Testis (tissue), 3 donors: ENCODE measurements around the gene DDX51. TPM values are rescaled to one million over a fixed set of nuclear protein-coding genes. Genes with fewer than 3 reads are reported as not detected.

Experiments
- DNase-seq: peaks from one replicate; pipeline ENCODE4 v3.0.0-alpha.2; 2019
- H3K27ac ChIP-seq, 2 donors: fragments of 200-600 bp; sonication (generic); one replicate each; pipeline ENCODE4 v1.5.1; 2019
- H3K27me3 ChIP-seq: fragments of 200-600 bp; sonication (generic); one replicate; pipeline ENCODE4 v1.5.1; 2019
- H3K36me3 ChIP-seq: fragments of 200-600 bp; sonication (generic); one replicate; pipeline ENCODE4 v1.5.1; 2017; ENCODE audit warnings: low read depth; ENCODE audit errors: missing control alignments
- H3K4me1 ChIP-seq: fragments of 200-600 bp; sonication (generic); one replicate; pipeline ENCODE4 v1.5.1; 2019
- H3K4me3 ChIP-seq, 2 donors: fragments of 200-600 bp; sonication (generic); one replicate each; pipeline ENCODE4 v1.5.1; 2017 to 2019
- H3K9me3 ChIP-seq: fragments of 200-600 bp; sonication (generic); one replicate; pipeline ENCODE4 v1.5.1; 2017
- CTCF ChIP-seq, 3 experiments: fragments of 450-650 bp in 2 of 3; fragments of 200-600 bp in 1 of 3; sonication (generic) in 1 of 3; IDR thresholded peaks; one replicate each; pipeline ENCODE4 v1.5.1; 2016 to 2019; ENCODE audit warnings: antibody characterized with exemption in 3 of 3, mild to moderate bottlenecking in 2 of 3, moderate library complexity in 1 of 3
- POLR2A ChIP-seq: fragments of 450-650 bp; IDR thresholded peaks from one replicate; pipeline ENCODE4 v1.6.1; 2017; ENCODE audit warnings: antibody characterized with exemption, mild to moderate bottlenecking, moderate library complexity
- WGBS, 2 donors: methylation state at CpG; one replicate each; pipeline ENCODE4 v1.1.5; 2018; 5-methylcytosine and 5-hydroxymethylcytosine counted together
- intact Hi-C: fragments of 100-400 bp; cut with DNase I; formaldehyde crosslinking; loops from one replicate; pipeline ENCODE4 v1.15.1; 2023; ENCODE audit warnings: low total_unique reads
- polyA plus RNA-seq: library from polyadenylated mRNA; stranded (reverse); fragments of 350-450 nt; fragmentation: Illumina TruSeq; extraction: RNeasy Lipid Tissue Mini Kit (QIAGEN cat#74804); gene quantifications from one replicate; pipeline ENCODE4 v1.2.3, GENCODE V29; 2014; ENCODE audit warnings: low read depth, low replicate concordance; ENCODE audit not compliant: insufficient read depth
- total RNA-seq, 2 donors: library from RNA; depleted of rRNA; stranded (reverse); fragments of >200 nt; gene quantifications; one replicate each; pipeline ENCODE4 v1.2.3, GENCODE V29; 2016

DDX51 gene
- total and polyA plus RNA-seq, 3 donors from 2014 or later: 18.8 to 32.8 (median 29.0) TPM

DNA sequence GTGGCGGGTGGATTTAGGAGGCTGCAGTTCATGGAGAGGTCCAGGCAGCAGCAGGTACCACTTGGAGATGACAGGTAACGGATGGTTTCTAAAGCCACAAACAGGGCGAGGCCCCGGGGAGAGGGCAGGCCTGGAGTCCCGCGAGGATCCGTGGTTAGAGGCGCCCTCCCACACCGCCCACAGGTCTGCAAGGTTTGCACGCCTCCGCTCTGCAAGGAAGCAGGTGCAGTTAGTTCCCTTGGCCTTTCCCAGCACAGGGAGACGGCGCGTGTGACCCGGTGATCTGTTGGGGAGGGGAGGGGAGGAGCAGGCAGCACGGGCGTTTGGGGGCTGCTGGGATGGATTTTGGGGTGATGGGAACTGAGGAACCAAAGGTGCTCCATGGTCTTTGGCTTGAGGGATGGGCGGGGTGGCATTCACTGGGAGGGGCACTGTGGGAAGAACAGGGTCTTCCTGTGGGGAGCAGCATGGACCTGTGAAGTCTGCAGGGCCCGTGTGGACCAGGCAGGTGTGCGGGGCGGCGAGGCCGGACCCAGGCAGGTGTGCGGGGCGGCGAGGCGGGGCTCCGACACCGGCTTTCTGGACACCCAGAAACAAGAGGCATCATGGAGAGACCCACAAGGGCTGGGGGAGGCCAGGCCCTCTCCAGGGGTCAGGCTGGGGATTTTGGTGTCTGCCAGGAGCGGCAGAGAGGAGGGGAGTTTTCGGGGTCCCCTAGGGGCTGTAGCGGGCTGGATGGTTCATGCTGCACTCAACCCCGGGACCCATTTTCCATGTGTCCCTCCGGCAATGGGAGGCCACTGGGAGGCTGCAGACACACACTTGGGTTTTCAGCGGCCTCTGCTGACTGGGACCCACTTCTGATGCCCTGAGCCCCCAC is 29.3 kb upstream of the DDX51 start:
- Histone ChIP-seq H3K36me3 (no peaks in the 10 kb centered on the region), H3K9me3 (no peaks in the 10 kb centered on the region), H3K4me3 (no peak overlapping the region), H3K4me1 (no peaks in the 10 kb centered on the region), H3K27ac (no peak overlapping the region), H3K27me3 (no peaks in the 10 kb centered on the region)
- no peak for DNase-seq
- no peak for TF ChIP-seq POLR2A
- TF ChIP-seq CTCF (IDR thresholded peaks at IDR 0.05): no peak
- 68 to 86% methylated on average over 28 to 35 of the region's 35 CpGs for WGBS, 2 donors
- intact Hi-C loops: no loop called here

GRCh38 chr12:132172619-132173018 is 28.5 kb upstream of the DDX51 start:
- H3K4me1 ChIP-seq: no peaks in the 10 kb centered on the region
- no peak for TF ChIP-seq CTCF (IDR thresholded peaks at IDR 0.05)
- TF ChIP-seq POLR2A: no peak
- WGBS, 2 donors: 59 to 73% methylated on average over 15 of the region's 15 CpGs
- H3K4me3 ChIP-seq: no peak overlapping the region
- DNase-seq: no peak
- intact Hi-C loops: no loop called here
- H3K27ac ChIP-seq: no peak overlapping the region
- H3K27me3 ChIP-seq: no peaks in the 10 kb centered on the region
- H3K9me3 ChIP-seq: no peaks in the 10 kb centered on the region
- H3K36me3 ChIP-seq: no peaks in the 10 kb centered on the region

GRCh38 chr12:132171968-132172521 is 27.9 kb upstream of the DDX51 start:
- 89 to 90% methylated on average over 2 to 28 of the region's 28 CpGs for WGBS, 2 donors
- Histone ChIP-seq H3K9me3 (no peaks in the 10 kb centered on the region), H3K27ac (no peak overlapping the region), H3K4me1 (no peaks in the 10 kb centered on the region), H3K27me3 (no peaks in the 10 kb centered on the region), H3K36me3 (no peaks in the 10 kb centered on the region), H3K4me3 (no peak overlapping the region)
- intact Hi-C loops: no loop called here
- DNase-seq: no peak
- TF ChIP-seq POLR2A: no peak
- TF ChIP-seq CTCF (IDR thresholded peaks at IDR 0.05): no peak

GRCh38 chr12:132171293-132171967 is 27.3 kb upstream of the DDX51 start:
- no peak for DNase-seq
- Histone ChIP-seq H3K4me3 (no peak overlapping the region), H3K27ac (no peak overlapping the region), H3K36me3 (no peaks in the 10 kb centered on the region), H3K9me3 (no peaks in the 10 kb centered on the region), H3K4me1 (no peaks in the 10 kb centered on the region), H3K27me3 (no peaks in the 10 kb centered on the region)
- 73 to 77% methylated on average over 16 to 24 of the region's 24 CpGs for WGBS, 2 donors
- TF ChIP-seq CTCF (IDR thresholded peaks at IDR 0.05) (no peak), POLR2A (no peak)
- intact Hi-C loops: no loop called here
